Thyroid gland (tissue), 4 donors: ENCODE data around the gene GALNT18.

Source experiments
- CTCF ChIP-seq, 6 experiments: fragments of 200-600 bp in 3 of 6; fragments of 450-650 bp in 3 of 6; sonication (generic) in 3 of 6; IDR thresholded peaks; one replicate each; pipeline ENCODE4 v1.5.1; 2016 to 2019; ENCODE audit warnings: antibody characterized with exemption in 6 of 6, mild to moderate bottlenecking in 2 of 6, inconsistent platforms in 1 of 6, moderate library complexity in 1 of 6
- POLR2A ChIP-seq, 2 donors: fragments of 450-650 bp; IDR thresholded peaks; one replicate each; pipeline ENCODE4 v1.6.1; 2017; ENCODE audit warnings: antibody characterized with exemption in 2 of 2, mild to moderate bottlenecking in 2 of 2, moderate library complexity in 1 of 2

- peak in 1 of 6 experiments; percentile 4 for TF ChIP-seq CTCF (IDR thresholded peaks at IDR 0.05)
- TF ChIP-seq POLR2A (IDR thresholded peaks at IDR 0.05) = peak in 1 of 2 donors; percentile 7
These were observed 51.8 kb downstream of the GALNT18 start for GRCh38 chr11:11569936-11570491.
